ENCODE results near the gene RAB1B.
"Not testable (repeated sequence)": the region's sequence is repeated elsewhere in the genome, so short reads cannot be mapped to it uniquely, and the experiment has no call there.

The RAB1B gene

GRCh38 chr11:66310803-66311440 lies 42.5 kb downstream of the RAB1B start:
- not testable (repeated sequence) for DNase-seq

- DNase-seq, result no peak
Observed at GRCh38 chr11:66311470-66311964, 43.1 kb downstream of the RAB1B start.

- DNase-seq, result peak; percentile 94 to 98 (median 97)
Observed at GRCh38 chr11:66311965-66312548, 43.6 kb downstream of the RAB1B start.

GRCh38 chr11:66312549-66313320 lies 44.3 kb downstream of the RAB1B start:
- peak; percentile 95 to 98 (median 96) for DNase-seq

- DNase-seq, result no peak
Observed at GRCh38 chr11:66313321-66314185, 45.1 kb downstream of the RAB1B start.

GRCh38 chr11:66314186-66314501 lies 45.7 kb downstream of the RAB1B start:
- DNase-seq, result no peak

- DNase-seq, result no peak
Observed at GRCh38 chr11:66314561-66315497, 46.4 kb downstream of the RAB1B start.

GRCh38 chr11:66315498-66315885 lies 47.1 kb downstream of the RAB1B start:
- DNase-seq, result no peak

GRCh38 chr11:66315921-66316811 lies 47.7 kb downstream of the RAB1B start:
- peak in 2 of 3 experiments; percentile 19 to 46 for DNase-seq

GRCh38 chr11:66316849-66317251 lies 48.4 kb downstream of the RAB1B start, which contains the start of gene CD248:
Gene CD248, minus strand, starts transcription at chr11:66317044. Its CDS starts 17 bp downstream, at chr11:66317027.
- DNase-seq, result no peak

- no peak for DNase-seq
Observed at GRCh38 chr11:66317322-66317722, 48.9 kb downstream of the RAB1B start.

GRCh38 chr11:66317723-66318599 lies 49.5 kb downstream of the RAB1B start:
- no peak for DNase-seq

- no peak for DNase-seq
Observed at GRCh38 chr11:66318600-66318970, 50.1 kb downstream of the RAB1B start.

- not testable (repeated sequence) for DNase-seq
Observed at GRCh38 chr11:66320289-66320688, 51.9 kb downstream of the RAB1B start.

- DNase-seq, result not testable (repeated sequence)
Observed at GRCh38 chr11:66320748-66321147, 52.3 kb downstream of the RAB1B start.

GRCh38 chr11:66321606-66322005 lies 53.2 kb downstream of the RAB1B start:
- no peak for DNase-seq

- no peak for DNase-seq
Observed at GRCh38 chr11:66322732-66323427, 54.4 kb downstream of the RAB1B start.

GRCh38 chr11:66323684-66324083 lies 55.2 kb downstream of the RAB1B start:
- no peak for DNase-seq

GRCh38 chr11:66324664-66325063 lies 56.2 kb downstream of the RAB1B start:
- DNase-seq, result no peak

Measured in NCI-H1417 (cell line).